HG02852 (cell line): ENCODE measurements around the gene JAZF1.

Source experiments
- ATAC-seq: cut with Tn5 transposase; IDR thresholded peaks from one replicate; pipeline ENCODE4 v1.9.1; 2021; ENCODE audit warnings: mild to moderate bottlenecking, moderate library complexity; ENCODE audit not compliant: unreplicated experiment

The JAZF1 gene

GRCh38 chr7:27952456-27953285 lies 227.9 kb downstream of the JAZF1 start:
- ATAC-seq, result no peak

- ATAC-seq, result no peak
These were observed 230.5 kb downstream of the JAZF1 start for GRCh38 chr7:27950123-27950522.

- ATAC-seq, result no peak
These were observed 231.7 kb downstream of the JAZF1 start for GRCh38 chr7:27948861-27949260.

GRCh38 chr7:27947586-27948278 lies 232.9 kb downstream of the JAZF1 start:
- ATAC-seq, result no peak

- ATAC-seq, result no peak
These were observed 234.2 kb downstream of the JAZF1 start for GRCh38 chr7:27946351-27946750.

- no peak for ATAC-seq
These were observed 235.4 kb downstream of the JAZF1 start for GRCh38 chr7:27945058-27945795.

GRCh38 chr7:27944643-27945042 lies 236.0 kb downstream of the JAZF1 start:
- no peak for ATAC-seq

- ATAC-seq, result no peak
These were observed 237.4 kb downstream of the JAZF1 start for GRCh38 chr7:27943241-27943640.

- no peak for ATAC-seq
These were observed 237.9 kb downstream of the JAZF1 start for GRCh38 chr7:27942711-27943110.

- ATAC-seq, result no peak
These were observed 239.1 kb downstream of the JAZF1 start for GRCh38 chr7:27941522-27941921.

- ATAC-seq, result no peak
These were observed 240.3 kb downstream of the JAZF1 start for GRCh38 chr7:27940341-27940740.

GRCh38 chr7:27939893-27940292 lies 240.7 kb downstream of the JAZF1 start:
- no peak for ATAC-seq

GRCh38 chr7:27936768-27937102 lies 243.9 kb downstream of the JAZF1 start:
- no peak for ATAC-seq

GRCh38 chr7:27936047-27936767 lies 244.4 kb downstream of the JAZF1 start:
- no peak for ATAC-seq

- no peak for ATAC-seq
These were observed 246.7 kb downstream of the JAZF1 start for GRCh38 chr7:27933671-27934565.

GRCh38 chr7:27930910-27931476 lies 249.6 kb downstream of the JAZF1 start:
- no peak for ATAC-seq

GRCh38 chr7:27929127-27929526 lies 251.5 kb downstream of the JAZF1 start:
- no peak for ATAC-seq

GRCh38 chr7:27928001-27928400 lies 252.6 kb downstream of the JAZF1 start:
- no peak for ATAC-seq

- ATAC-seq, result peak; percentile 79
These were observed 254.9 kb downstream of the JAZF1 start for GRCh38 chr7:27925573-27926201.
